GM12892 (cell line): ENCODE results near the gene UGT1A4.

Source experiments
- DNase-seq: peaks from one replicate; pipeline ENCODE4 v3.0.0; 2011; ENCODE audit not compliant: insufficient read length
- FAIRE-seq: peaks from 2 replicates; lab custom pipeline; 2011; peaks lifted over from hg19 to GRCh38; lab: Jason Lieb, UNC
- POLR2A ChIP-seq: IDR thresholded peaks from 2 replicates; pipeline ENCODE4 v1.6.1; 2011; ENCODE audit warnings: low read depth, low read length, control low read depth
- POLR2AphosphoS5 ChIP-seq: IDR thresholded peaks from 2 replicates; pipeline ENCODE4 v1.6.1; 2011; ENCODE audit warnings: low read depth, low read length, control low read depth
- TAF1 ChIP-seq: IDR thresholded peaks from 2 replicates; pipeline ENCODE4 v1.6.1; 2011; ENCODE audit warnings: low read depth, mild to moderate bottlenecking, control low read depth, low read length, borderline replicate concordance

Gene UGT1A4

DNA sequence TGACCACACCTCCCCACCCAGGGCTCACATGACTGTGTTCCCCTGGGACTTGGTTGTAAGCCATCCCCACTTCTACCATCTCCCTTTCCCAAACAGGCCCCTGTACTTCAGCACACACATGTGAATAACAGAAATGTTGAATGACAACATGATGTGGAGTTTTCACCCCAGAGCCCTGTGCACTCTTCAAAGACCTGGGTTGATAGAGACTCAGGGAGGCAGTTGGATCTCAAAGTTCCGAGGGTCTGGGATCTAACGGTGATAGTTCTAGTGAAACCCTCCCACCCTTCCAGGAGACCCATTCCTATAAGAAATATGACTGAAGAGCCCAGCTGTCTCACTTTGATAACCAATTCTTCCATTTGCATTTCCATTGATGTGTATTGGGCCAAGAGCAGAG, 59.5 kb downstream of the UGT1A4 start, which contains the start of gene MROH2A:
Gene MROH2A (plus strand): TSS at position 301 of the 400 bp plus-strand sequence. CDS start 1,029 bp downstream, outside the sequence.
- TF ChIP-seq POLR2AphosphoS5 (no peak), POLR2A (no peak), TAF1 (no peak)
- FAIRE-seq = no peak
- no peak for DNase-seq

DNA sequence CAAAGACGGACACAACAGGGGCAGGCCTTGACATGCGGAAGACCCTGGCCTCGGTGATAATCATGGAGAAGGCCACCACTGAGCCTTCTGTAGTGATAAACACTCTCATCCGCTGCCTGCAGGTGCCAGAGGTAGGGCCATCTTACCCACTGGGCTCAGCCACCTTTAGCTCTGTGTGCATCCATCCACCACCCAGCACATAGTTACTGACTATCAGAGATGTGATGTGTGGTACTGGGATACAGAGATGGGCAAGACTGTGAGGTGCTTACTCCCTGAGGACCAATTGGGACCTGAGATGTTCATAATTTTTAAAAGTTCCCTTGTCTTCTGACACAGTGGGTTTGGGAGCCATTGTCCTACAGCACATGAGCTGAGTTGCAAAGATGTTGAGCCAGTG, 61.2 kb downstream of the UGT1A4 start:
- FAIRE-seq (no peak), DNase-seq (no peak)
- no peak for TF ChIP-seq POLR2A
- no peak for TF ChIP-seq POLR2AphosphoS5
- no peak for TF ChIP-seq TAF1

DNA sequence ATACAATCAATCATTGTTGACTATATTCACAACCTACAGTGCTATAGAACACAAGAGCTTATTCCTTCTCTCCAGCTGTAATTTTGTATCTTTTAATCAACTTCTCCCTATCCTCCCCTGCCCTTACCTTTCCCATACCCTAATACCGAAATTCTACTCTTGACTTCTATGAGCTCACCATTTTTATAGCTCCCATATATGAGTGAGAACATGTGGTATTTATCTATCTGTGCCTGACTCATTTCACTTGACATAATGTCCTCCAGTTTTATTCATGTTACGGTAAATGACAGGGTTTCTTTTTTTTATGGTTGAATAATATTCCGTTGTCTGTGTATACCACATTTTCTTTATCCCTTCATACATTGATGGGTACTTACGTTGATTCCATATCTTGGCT, 62.2 kb downstream of the UGT1A4 start:
- TF ChIP-seq TAF1 (no peak), POLR2AphosphoS5 (no peak), POLR2A (no peak)
- DNase-seq (no peak), FAIRE-seq (no peak)

DNA sequence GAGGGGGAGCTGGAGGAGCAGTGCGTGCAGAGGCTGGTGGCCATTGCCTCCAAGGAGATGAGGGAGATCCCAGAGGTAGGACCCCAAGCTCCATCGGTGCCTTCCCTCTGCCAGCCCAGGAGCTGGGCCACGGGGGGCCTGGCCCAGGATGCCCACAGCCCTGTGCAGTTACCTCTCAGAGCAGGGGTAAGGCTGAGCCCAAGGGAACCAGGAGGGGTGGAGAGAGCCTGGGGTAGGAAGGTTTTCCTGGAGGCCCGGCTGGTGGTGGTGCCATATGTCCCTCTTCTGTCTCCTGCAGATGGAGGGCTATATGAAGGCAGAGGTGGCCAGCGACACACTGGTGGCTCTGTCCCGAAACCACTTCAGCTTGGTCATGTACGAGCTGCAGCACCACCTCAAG, 71.0 kb downstream of the UGT1A4 start:
- no peak for TF ChIP-seq TAF1
- no peak for TF ChIP-seq POLR2AphosphoS5
- no peak for TF ChIP-seq POLR2A
- FAIRE-seq (no peak), DNase-seq (no peak)

DNA sequence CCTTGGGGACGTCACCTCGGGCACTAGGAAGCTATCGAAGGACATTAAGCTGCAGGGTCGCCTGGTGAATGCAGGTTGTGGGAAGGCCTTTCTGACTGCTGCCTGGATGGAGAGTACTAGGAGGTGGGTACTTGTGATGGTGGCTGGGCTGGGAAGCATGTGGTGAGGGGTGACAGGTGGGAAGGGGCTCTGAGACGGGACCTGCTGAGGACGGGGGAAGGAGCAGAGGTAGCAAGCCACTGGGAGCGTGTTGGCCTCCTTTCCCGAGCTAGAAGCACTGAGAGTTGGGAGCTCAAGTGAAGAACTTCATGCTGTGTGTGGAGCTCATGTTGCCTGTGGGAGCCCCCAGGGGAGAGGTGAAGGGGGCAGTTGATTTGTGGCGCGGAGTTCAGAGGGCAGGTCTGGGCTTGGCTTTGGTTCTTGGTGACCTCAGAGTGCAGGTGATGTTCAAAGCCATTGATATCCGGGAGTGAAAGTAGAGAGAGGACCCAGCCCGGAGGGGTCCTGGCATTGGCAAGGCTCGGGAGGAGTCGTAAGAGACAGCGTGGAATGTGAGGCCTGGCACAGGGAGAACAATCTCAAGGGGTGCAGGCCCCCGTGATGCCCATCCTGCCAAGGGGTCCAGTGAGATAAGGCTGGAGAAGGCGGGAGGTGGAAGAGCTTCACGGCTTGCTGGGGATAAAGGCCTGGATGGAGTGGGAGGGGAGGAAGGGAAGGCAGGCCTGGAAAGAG, 72.8 kb downstream of the UGT1A4 start:
- FAIRE-seq = no peak
- no peak for DNase-seq
- TF ChIP-seq POLR2A (no peak), TAF1 (no peak), POLR2AphosphoS5 (no peak)

DNA sequence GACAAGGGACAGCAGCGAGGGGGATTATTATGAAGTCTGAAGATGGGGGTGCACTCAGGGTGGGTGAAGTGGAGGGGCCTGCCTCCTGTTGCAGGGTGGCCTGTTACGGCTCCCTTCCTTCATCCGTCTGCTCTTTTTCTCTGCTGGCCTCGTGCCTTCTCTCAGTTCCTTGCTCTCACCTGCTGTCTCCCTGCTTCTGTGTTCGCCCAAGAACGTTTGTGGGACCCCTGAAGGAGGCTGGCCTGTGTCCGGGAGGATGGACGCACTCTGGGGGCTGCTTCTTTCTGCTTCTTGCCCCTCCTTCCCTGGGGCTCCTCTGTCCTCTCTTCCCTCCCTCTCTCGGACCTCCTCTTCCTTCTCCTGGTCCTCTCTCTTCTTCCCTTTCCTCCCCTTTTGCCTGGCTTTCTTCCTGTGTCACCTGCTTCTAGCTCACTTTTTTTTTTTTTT, 73.4 kb downstream of the UGT1A4 start:
- DNase-seq (no peak), FAIRE-seq (no peak)
- TF ChIP-seq TAF1 (no peak), POLR2AphosphoS5 (no peak), POLR2A (no peak)

DNA sequence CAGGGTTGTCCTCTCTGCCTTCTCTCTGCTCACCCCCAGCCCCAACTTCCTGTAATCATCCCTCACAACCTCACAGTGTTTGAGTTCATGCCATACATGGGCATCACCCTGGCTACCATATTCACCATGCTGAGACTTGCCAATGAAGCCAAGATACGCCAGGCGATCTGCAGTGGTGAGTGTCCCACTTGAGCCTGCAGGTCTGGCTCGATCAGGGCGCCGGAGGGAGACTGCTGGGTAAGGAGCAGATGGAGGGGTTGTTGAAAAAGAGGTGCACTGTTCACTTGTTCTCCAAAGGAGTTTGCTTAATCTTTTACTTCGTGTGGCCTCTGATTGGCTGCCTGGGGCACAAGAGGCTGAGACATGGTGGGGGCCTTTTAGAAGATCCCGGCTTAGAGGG, 74.2 kb downstream of the UGT1A4 start:
- no peak for TF ChIP-seq TAF1
- TF ChIP-seq POLR2AphosphoS5 = no peak
- no peak for TF ChIP-seq POLR2A
- no peak for DNase-seq
- no peak for FAIRE-seq

DNA sequence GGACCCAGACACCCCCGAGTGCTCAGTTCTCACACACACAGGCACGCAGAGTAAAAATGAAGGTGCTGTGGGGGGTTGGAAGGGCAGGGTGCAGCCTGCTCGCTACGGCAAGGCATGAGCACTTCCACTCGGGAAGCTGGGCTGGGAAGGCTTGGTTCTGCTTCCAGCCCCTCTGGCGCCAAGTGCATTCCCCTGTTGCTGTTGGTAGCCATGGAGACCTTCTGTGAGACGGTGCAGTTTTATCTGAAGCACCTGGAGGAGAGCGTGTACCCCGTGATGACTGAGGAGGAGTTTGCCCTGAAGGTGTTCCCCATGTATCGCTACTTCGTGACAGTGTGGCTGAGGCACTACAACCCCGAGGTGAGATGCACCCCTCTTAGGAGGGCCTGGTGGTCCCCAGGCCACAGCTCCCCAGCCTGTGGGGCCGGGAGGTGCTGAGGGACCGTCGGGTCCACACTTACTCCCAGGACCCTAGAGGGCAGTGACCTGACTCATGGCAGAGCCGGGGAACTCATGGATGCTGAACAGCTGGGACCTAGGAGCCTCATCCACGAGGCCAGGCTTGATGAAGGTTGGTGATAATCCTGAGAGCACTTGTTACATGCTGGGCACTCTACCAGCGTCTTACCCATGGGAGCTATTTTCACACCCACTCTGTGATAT, 75.1 kb downstream of the UGT1A4 start:
- no peak for DNase-seq
- TF ChIP-seq POLR2AphosphoS5 (no peak), TAF1 (no peak), POLR2A (no peak)
- FAIRE-seq = no peak

DNA sequence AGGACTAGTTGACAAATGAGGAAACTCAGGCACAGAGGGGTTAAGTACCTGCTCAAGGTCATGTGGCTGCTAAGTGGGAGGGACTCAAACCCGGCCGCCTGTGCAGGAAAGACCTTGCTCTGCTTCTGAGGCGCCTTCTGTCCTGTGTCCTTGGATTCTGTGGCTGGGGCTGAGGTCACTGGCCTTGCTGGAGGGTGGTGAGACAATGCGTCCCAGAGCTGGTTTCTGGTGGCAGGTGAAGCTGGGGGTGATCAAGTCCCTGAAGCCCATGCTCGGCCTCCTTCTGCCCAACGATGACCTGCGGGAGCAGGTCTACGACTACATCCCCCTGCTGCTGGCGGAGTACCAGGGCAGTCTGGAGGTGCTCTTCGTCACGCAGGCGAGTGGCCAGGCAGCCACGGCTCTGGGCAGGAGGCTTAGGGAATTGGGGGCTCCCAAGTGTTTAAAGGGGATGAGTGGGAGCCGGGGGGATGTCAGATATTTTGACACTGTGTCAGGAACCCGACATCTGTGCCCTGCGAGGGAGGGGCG, 75.7 kb downstream of the UGT1A4 start:
- no peak for DNase-seq
- no peak for TF ChIP-seq POLR2AphosphoS5
- TF ChIP-seq POLR2A = no peak
- TF ChIP-seq TAF1 = no peak
- no peak for FAIRE-seq

DNA sequence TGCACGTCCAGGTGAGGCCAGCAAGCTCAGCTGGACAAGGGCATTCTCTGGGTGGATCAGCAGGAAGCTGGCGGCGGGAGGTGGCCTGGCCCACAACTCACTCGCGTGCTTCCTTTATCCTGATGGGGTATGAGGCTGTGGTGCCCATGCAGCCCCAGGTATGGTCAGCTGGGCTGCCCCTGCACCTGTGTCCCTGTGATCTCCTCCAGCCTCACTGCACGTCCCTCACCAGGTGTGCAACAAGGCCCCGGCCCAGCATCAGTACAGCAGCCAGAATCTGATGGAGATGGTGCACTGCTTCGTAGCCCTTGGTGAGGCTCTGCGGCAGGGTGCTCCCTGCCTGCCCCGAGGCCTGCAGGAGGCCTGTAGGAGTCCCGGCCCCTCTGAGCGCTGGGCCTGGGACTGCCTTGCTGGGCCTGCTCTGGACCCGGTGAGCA, 77.2 kb downstream of the UGT1A4 start:
- DNase-seq = no peak
- no peak for FAIRE-seq

DNA sequence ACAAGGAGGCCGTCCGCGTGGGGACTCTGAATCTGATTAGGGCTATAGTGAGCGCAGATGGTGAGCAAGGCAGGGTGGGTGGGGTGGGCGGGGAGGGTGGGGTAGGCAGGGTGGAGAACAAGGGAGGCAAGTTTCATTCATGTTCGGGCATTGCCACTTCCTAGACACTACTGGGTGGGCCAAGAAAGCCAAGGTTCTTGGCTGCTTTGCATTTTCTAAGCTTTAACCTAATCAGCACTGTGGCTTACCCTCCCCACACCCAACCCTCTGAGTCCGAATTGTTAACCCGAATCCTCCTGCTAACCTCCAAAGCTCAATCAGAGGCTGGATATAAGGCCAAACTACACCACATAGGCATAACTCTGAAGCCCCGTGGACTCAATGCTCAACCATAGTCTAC, 77.7 kb downstream of the UGT1A4 start:
- TF ChIP-seq POLR2AphosphoS5 (no peak), POLR2A (no peak), TAF1 (no peak)
- no peak for DNase-seq
- no peak for FAIRE-seq

More for the DNA sequence above, 77.2 kb downstream of the UGT1A4 start:
- TF ChIP-seq POLR2A (no peak), TAF1 (no peak)
